ENCODE results near the gene MBL2.

Gene MBL2

DNA sequence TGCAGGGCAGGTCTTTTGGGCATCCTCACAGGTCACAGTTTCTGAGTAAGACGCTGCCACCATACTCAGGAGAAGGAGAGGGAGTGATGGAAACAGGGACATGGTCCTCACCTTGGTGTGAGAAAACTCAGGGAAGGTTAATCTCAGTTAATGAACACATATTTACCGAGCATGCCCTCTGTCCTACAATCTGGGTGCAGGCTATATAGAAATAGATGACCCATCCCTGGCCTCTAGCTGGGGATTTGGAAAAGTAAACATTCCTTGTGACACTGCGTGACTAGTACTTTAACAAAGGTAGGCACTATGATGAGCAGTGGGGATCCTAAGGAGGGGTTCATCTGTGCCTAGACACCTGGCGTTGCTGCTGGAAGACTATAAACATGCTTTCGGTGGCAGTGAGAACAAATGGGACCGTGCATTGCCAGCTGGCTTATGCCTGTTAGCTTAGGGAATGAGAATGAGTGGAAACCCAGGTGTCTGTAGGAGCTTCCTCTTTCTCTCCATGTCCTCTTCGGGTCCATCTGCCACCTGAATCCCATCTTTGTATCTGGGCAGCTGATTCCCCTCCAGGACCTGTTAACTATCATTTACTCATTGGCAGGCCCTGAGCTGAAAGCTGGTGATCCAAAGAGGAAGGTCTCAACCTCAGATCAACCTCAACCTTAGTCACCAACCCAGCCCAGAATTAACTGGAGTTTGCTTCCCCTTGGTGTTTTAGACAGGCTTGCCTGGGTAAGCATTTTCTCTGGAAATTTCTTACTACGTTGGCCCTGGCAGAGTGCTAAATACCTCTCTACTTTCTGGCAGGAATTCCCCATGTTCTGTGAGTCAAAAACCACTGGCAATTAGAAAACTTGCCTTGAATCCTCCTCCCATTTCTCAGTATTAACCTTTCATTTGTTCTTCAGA, 794 bp downstream of the MBL2 start:
- no peak for DNase-seq

DNA sequence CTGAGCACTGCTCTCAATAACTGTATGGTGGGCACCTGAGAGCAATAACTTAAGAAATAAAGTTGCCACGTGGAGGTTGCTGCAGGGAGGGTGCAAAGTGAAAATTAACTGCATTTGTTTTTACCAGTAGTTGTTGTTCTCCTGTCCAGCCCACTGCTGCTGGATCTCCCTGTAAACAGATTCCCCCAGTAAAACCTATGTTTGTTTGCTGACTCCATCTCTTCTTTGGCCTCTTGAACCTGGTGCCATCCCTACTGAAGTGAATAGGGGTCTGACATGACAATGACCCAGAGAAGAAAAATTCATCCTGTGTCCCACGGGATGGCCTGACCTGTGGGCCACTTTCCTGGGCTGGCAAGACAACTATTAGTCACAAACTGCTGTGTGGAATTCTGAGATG, 1.7 kb downstream of the MBL2 start:
- no peak for DNase-seq

DNA sequence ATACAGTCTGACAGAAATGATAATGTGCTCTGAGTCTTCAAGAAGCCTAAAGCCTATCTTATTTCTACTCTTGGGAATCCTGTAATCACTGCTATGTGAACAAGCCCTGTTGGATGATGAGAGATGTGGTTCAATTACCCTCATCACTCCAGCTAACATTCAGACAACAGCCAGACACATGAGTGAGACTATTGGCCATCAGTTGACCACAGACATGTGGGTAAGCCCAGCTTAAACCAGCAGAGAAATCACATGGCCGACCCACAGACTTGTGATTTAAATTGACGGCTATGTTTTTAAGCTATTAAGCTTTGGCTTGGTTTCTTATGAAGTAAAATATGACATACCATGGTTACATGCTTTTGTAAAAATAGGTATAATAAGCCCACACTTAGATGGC, 2.6 kb downstream of the MBL2 start:
- no peak for DNase-seq

DNA sequence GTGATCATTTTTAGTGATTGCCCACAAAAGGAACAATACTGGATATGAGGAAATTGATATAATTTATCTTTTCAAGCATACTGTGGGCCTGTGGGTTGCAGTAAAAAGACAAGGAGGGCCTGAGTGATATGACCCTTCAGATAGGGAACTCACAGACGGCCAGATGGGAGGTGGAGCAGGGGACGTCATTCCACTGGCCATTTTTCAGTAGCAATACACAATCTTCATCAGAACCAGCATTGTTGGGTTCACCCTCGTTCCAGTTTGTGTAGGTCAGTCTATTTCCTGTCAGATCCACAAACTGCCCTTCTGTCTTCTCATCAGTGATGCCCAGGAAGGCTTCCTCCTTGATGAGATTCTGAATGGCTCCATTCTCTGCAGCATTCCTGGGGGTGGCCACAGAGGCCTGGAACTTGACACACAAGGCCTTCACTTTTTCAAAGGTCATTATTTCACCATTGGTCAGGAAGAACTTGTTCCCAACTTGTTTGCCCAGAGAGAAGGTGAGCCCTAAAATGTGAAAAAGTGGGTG, 4.5 kb downstream of the MBL2 start:
- no peak for DNase-seq

DNA sequence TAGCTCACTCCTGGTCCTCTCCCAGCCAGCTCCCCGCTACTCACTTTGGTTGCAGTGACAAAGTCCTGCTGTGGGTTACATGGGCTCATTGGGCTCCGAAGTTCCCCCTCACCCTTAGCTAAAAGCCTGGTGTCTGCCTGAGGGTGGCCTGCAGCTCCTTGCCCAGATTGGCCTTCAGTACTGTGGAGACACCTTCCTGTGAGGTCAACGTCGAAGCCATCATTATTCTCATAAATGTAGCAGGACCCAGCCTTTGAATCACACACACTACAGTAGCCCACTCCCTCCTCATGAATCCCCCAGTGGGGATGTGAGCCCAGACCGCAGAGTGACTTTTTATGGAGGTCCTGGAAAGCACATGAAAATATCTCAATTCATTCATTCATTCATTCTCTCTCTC, 10.5 kb downstream of the MBL2 start:
- no peak for DNase-seq

DNA sequence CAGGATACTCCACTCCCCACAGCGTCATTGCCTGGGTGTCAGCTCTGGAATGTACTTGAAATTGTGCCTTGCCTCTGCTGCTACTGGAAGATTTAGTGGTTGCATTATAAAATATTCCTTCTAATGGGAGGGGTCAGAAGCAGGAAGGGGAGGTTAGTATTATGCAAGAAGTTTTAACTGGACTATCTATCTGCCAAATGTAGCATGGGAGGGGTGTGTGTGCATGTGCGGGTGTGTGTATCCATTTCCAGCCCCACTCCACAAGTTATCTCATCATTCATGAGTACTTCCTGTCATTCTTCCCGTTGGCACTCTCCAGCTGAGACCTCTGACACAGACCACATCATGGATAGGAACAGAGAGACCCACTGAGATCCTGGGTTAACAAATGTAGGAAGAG, 13.4 kb downstream of the MBL2 start:
- no peak for DNase-seq

DNA sequence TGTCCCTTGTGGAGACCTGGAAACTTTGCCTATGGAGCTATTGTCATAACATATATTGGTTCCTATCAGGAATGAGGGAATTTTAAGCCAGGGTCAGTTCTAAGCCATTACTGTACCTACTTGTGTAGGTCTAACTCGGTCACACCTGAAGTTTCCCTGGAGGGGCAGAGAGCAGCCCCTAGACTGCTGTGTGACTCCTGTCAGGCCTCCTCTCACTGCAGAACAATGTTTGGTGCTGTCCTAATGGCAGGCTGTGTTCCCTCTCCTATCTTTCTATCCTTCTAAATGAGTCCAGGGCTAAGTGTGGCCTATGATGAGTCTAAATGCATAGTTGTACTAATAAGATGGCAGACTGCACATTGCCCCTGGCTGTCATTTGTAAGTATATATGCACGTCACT, 14.2 kb downstream of the MBL2 start:
- DNase-seq: no peak

DNA sequence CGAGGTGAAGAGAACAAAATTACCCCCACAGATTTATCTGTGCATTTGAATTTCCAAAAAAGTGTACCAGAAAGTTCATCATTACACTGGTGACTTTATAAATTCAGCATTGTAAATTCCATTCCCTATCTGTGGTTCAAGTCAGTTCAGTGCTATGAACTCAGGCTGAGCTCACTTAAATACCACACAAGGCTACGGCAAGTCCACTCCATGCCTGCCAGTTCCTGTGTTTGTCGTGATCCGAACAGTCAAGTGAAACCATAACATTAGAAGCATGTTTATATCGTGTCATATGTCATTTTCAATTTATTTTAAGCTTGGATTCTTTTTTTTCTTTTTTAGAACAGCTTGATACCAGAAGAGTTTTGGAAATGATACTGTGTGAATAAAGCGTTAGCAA, 14.8 kb downstream of the MBL2 start:
- no peak for DNase-seq

DNA sequence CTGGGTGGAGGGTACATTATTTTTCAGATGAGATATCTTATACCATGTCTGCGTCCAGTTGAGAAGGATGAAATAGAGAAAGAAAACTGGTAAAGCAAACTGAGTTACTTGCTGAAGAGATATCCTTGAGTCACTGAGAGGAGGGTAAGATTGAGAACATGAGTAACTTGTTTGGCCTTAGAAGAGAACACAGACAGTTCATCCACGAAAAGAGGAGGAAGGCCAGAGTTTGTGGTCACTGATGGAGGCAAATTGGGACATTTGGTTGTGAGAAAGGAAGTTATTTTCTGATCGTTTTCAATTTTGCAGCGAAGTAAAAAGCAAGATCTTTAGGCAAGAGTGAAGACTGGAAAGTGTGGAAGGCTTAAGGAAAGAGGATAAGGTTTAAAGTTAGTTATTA, 15.6 kb downstream of the MBL2 start:
- no peak for DNase-seq

DNA sequence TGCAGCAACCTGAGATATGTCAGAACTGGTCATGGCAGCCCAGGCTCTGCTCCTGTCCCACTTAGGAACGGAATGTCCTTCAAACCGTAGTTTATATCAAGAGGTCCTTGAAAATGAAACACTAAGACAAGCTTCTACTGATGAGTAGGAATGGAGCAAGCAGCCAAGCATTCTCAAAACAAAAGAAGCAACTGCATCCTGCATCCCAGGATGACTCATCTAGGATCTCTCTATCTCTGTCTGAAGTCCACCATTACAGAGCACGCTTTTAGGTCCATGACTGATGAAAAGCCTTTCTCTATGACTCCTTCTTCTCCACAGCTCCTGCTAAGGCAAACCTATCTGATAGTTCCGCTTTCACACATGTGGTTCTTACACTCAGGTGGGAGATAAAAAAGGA, 16.3 kb downstream of the MBL2 start:
- DNase-seq: no peak

DNA sequence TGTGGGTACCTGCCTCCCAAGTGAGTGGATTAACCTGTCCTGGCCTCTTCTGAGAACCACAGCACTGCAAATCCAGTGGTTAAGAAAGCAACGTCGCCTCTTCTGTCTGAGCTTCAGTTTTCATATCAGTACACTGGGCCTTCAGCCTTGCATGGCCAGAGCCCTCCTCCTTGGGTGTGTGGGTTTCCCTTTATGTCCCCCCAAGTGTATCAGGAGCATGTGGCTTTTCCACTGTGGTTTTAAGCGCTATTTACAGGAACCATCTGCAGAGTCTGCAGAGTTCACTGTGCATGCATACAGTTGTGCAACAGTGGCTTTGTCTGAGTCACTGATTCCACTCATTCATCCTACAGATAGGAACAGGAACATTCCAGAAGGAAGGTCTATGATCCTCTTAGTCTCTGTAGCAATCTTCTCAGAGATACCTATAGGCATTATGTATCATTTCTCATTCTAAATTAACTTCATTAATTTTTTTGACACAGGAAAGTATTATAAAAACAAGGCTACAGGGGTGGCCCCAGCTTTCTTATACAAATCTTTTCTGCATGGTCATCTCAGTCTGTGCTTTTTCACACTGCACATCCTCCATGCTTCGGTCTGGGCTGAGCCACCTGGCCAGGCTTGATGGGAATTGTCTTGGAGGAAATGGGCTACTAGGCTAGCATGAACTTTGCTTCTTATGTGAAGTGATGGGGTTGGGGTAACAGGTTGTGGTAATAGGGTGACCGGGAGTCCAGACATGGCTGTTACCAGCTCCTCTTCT, 17.1 kb downstream of the MBL2 start:
- DNase-seq: peak; percentile 50

DNA sequence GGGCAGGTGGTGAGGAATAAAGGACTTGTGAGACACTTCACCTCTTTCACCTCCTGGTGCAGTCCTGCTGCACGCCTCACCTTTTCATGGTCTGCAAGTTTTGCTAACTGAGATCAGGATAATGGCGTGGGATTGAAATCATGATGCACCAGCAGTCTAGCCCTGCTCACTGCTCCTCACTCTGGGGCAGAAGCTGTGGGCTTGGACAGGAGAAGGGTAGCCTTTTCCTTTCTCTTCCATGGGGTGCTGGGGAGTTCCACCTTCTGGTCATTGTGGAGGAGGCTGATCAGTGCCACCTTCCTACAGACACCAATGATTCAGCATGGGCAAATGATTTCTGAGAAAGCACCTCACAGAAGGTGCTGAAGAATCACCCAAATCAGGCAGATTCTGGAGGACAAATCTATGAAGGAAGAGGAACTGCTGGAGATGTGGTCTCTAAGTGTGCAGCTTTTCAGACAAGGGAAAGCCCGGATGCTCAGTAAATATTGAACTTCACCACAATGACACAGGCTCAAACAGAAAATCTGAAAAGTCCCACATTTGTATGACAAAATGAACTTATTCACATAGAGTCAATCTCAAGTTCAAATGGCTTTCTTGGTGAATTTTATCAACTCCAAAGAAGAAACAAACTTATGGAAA, 19.7 kb downstream of the MBL2 start:
- DNase-seq: no peak

DNA sequence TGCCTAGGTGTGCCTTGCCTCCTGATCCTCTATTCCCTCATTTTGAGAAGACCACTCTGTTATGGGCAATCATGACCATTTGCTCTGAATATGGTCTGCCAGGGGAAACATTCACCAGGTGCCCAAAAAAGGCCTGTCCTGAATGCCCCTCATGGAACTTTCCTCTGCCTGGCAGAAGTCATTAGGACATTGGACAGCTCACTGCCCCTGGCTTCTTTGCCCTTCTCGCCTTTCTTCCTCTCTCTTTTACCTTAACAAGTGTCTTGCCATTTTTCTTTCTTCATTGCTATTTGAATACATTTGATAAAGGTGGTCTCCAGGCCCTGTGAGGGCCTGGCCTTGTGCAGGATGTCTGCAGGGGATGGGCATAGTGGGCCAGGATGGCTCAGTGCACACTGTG, 20.3 kb downstream of the MBL2 start:
- DNase-seq: no peak

DNA sequence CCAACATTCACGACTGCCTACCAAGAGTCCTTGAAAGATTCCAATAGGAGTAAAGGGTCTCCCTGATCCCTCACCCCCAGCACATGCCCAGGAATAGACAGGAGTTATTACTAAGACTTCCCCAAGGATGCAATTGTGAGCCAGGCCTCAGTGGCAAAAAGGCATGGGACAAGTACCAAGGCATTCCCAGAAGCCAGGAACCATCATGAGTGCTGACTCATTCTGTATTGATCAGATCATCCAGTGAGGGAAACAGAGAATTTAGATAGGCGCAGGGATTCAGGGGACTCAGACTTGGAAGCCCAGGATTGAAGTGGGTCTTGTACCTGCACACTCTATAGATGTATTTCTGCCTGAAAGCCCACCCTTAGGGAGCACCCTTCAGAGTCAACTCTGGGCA, 21.2 kb downstream of the MBL2 start:
- no peak for DNase-seq

DNA sequence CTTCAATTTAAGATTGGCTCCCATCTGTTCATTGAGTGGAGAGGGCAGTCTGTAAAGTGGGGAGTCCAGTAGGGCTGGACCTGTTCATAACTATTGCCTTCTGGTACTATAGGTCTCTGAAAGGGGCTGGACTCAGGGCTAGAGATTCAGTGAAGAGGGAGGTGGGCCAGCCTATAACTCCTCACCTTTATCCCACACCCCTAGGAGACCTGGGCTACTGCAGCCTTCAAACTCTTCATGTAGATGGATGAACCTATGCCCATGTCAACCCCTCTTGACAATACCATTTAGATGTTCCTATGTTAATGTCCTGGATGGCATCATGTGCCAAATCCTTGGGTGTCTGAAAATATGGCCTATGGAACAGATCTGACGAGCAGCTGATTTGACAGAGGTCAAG, 22.0 kb downstream of the MBL2 start:
- DNase-seq: no peak

DNA sequence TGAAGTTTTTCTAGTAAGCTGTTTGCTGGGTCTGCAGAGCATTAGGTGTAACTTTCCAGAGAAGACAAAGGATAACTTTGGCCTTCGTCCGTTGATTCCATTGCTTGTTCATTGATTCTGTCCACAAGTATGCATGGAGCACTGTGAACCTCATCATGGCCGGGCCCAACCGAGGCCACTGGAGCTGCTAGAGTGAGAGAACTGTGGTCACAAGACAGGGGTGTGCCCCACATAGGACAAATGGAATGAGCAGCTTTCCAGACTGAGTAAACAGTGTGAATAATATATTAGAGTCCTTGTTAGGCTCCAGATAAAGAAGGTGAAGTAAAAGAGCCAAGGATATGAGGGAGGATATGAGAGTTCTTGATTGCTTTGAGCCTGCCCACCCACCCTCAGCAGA, 24.9 kb downstream of the MBL2 start:
- DNase-seq: no peak

DNA sequence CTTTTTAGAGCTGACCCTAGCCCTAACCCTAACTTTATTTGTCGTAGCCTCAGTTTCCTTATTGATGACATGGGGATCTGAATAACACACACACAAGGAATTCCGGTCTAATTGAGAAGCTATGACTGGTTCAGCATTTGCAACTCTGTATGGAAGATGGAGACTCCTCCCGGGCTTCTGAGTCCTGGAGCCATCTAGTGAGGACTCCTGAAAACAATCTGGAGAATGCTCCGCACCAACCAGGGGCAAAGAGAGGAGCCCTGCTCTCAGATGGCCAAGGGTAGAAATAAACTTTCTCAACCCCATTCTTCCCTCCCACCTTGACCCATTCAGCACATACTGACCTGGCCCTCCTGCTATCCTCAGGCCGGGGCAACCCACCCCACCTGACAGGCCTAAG, 26.4 kb downstream of the MBL2 start:
- no peak for DNase-seq

DNA sequence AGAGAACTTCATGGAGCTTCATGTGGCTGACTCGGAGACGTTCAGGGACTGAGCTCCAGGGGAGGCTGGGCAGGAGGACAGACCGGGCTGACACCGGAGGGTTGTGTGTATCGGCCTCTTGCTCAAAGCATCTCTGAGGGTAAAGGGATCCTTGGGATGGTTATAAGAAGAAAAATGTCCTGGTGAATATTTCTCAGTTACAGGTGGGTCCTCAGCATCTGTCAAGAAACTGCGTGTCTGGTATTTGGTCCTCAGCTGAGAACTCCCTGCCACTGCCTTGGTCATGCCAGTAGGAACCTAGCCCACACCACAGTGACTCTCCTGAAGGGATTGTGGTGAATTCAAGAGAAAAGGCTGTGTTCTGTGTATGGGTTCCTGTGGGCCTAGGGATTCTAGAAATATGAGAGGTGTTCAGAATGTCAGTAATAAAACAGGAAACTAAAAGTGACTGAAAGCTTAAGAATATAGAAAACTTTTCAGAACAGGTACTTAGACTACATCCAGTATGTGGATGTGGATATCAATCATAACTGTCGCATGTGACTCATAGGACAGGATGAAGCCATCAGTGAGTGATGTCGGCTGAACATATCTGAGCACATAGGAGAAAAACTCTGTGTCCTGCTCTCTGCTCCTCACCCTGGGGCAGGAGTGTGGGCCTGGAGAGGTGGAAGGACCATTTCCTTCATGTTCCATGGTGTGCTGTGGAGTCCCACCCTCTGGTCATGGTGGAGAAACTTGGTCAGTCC, 28.4 kb downstream of the MBL2 start:
- no peak for DNase-seq

DNA sequence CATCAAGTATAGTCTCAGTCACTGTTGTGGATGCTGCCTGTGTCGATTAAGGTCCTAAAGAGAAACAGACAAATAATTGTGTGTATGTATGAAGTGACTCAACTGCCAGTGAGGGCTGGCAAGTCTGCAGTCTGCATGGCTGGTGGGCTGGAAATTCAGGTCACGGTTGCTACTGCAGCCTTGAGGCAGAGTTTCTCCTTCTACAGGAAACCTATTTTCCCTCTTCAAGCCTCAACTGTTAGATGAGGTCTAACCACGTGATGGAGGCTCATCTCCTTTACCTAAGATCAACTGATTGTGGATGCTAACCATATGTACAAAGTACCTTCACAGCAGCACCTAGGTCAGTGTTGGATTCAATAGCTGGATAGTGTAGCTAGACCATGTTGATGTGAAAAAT, 29.9 kb downstream of the MBL2 start:
- DNase-seq: no peak

DNA sequence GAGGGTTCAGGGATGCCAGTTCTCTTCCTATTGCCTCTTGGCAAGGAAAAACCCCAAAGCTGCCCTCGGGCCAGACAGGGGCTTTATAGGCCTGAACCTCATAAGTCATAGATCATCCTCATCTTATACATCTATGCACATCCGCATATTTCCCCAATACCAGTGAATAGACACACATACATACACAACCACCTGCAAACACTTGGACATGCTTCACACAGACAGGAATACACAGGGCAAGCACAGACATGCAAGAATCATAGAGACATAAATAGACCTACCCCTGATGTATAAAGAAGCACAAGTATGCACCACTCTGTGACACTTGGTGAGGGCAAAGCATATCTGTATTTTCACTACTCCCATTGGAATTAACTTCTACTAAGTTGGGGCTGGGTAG, 30.7 kb downstream of the MBL2 start:
- no peak for DNase-seq

DNA sequence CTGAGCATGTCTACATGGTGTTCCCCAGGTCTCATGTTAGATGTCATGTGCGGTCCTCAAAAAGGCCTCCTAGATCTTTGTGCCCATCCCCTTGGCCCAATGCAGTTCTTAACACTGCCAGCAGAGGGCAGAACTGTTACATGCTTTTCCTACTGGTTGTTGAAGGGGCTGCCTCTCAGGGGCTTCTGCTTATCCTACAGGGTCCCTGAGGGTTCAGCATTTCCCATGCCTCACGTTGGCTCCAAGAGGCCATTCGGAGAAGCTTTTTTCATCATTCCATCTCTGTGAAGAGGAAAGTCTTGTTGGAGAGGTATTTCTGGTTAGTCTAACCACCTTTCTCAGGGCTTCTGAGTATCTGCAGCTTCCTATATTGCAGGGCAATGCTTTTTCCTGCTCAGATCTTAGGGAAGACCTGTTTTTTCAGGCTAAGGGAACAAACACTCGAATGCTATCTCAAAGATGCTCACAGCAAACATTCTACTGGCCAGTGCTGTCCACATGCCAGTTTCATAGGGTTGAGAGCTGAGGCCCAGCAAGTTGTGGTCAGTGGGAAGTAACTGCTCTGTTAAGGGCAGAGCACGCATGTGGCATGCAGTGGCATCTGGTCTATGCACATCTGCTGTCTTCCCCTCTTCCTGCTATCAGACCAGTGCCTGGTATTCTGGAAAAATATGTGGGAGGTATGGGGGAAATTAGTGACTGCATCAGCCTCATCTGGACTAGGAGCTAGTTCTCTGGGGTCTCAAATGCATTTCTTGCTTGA, 31.5 kb downstream of the MBL2 start:
- no peak for DNase-seq

DNA sequence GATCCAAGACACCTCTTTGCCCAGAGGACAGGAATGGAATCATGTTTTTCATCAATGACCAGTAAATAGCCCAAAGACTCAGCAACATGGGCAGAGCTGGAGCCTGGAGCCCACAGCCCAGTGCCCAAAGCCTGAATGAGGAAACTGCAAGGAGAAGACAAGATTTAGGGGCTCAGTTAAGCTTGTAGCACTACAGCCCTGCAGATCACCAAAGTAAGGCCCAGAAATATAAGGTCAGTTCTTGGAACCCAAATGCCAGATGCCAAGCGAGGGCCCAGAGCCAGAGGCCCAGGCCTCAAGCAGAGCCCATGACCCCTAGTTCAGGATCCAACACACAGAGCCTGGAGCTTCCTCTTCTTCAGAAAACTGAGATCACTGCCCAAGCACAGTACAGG, 32.4 kb downstream of the MBL2 start:
- DNase-seq: no peak

Data from GF-D8 (cell line).